GM19438 (cell line): ENCODE results near the gene CTNNBL1.

Experiments used
- ATAC-seq: cut with Tn5 transposase; IDR thresholded peaks from one replicate; pipeline ENCODE4 v1.9.1; 2021; ENCODE audit warnings: low read depth; ENCODE audit not compliant: unreplicated experiment

CTNNBL1 gene

GRCh38 chr20:37873884-37874283 lies 180.1 kb downstream of the CTNNBL1 start:
- ATAC-seq = no peak

GRCh38 chr20:37875460-37876175 lies 181.8 kb downstream of the CTNNBL1 start:
- ATAC-seq = no peak

GRCh38 chr20:37876863-37877262 lies 183.0 kb downstream of the CTNNBL1 start:
- no peak for ATAC-seq

GRCh38 chr20:37877832-37878772 lies 184.3 kb downstream of the CTNNBL1 start:
- ATAC-seq = no peak

DNA sequence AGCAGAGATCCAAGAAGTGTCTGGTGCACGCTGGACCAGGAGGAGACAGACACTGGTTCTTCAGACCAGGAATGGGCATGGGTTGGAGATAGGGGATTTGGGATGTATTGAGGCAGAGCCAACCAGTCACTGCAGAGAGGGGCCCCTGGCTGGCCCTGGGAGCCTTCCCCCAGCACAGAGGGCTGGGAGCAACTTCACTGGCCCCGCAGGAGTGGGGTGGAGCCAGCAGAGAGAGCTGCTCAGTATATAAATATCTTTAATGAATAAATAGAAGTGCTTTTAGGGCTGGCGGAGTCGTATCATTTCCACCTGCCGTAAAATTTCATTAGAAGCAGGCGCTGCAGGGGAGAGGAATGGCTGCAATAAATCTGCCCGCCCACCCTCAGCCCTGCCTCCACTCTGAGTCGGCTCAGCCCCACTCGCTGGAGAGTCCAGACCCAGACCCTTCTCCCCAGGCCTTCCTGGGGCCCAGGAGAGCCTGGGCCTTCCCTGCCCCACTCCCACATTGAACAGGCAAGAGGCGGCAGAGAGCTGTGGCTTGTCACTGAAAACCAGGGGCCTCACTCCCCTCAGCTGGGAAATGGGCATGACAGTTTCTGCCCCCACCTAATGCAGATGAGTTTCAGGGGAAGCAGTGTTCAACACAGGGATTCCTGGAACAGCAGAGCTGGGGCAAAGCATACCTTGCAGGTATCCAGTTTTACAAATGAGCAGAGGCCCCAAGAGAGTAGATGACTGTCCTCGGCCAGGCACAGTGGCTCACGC lies 185.2 kb downstream of the CTNNBL1 start:
- no peak for ATAC-seq

GRCh38 chr20:37879843-37880242 lies 186.0 kb downstream of the CTNNBL1 start:
- no peak for ATAC-seq

GRCh38 chr20:37880726-37881591 lies 187.1 kb downstream of the CTNNBL1 start:
- no peak for ATAC-seq

GRCh38 chr20:37881601-37882343 lies 187.9 kb downstream of the CTNNBL1 start:
- ATAC-seq = no peak

DNA sequence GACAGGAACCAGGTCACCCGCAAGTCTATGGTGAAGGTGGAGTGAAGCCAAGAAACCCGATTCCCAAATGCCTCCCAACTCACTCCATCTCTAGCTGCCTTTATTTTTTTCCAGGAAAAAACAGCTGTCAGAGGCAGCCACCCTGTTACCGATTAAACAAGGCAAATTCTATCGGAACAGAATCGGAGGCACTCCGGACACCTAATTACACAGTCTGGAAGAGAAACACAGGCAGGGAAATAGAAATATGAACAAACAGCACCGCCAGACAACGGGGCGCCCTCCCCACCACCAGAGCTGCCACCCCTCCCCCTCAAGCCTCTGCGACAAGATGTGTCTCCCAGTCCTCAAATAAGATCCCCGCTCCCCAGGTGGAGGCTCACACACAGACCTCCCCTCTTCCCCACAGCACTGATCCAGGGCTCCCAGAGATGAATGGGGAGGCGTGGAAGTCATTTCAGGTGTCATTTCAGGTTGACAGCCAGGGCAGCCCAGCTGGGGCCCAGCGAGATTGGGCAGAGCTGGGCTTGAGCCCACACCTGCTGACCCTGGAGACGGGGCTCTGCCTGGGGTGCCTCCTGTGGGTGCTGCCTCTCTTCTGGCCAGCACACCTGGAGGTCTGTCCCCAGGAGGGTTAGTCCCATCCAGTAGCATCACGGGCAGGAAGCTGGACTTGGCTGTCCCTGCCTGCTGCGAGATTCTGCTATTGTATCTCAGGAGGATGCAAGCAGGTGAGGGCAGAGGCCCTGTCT lies 189.3 kb downstream of the CTNNBL1 start:
- ATAC-seq = no peak

GRCh38 chr20:37885042-37885441 lies 191.2 kb downstream of the CTNNBL1 start:
- no peak for ATAC-seq

- ATAC-seq = no peak
Observed at GRCh38 chr20:37885593-37886503, 192.0 kb downstream of the CTNNBL1 start.

DNA sequence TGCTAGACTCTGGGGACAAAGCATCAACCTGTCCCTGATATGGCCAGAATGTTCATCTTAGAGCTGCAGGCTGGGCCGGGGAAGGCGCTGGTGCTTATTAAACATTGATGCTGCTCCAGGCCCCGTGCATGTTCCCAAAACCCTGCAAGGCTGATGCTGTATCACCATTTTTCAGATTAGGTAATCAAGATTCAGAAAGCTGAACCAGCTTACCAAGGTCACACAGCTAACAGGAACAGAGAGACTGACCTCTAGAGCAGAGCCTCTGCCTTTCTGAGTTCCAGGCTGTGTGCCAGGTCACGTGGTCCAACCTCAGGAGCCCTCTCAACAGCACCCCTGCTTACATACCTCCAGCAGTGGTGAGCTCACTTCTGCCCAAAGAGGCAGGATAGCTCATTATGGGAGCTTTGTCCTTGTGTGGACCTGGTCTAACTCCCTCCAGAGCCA lies 193.0 kb downstream of the CTNNBL1 start:
- ATAC-seq = no peak

- ATAC-seq = no peak
Observed at GRCh38 chr20:37888641-37889040, 194.8 kb downstream of the CTNNBL1 start.

- no peak for ATAC-seq
Observed at GRCh38 chr20:37890108-37890507, 196.3 kb downstream of the CTNNBL1 start.

DNA sequence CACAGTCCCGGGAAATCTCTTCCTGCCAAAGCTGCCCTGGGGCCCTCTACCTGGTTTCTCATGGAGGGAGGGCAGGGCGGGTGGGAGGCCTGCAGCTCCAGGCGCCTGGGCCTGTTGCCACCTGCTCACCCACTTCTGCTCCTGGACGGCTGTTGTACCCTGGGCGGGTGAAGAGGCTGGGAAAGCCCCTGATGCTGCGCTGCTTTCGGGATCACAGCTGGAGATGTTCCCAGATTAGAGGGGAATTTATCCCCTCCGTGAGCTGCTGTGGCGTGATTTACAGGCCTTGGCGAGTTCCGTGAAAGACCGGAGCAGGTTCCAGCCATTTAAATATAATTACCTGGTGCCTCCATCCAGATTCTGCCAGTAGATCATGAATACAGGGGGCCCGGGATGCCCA lies 196.8 kb downstream of the CTNNBL1 start:
- no peak for ATAC-seq

GRCh38 chr20:37892001-37892400 lies 198.2 kb downstream of the CTNNBL1 start:
- no peak for ATAC-seq

DNA sequence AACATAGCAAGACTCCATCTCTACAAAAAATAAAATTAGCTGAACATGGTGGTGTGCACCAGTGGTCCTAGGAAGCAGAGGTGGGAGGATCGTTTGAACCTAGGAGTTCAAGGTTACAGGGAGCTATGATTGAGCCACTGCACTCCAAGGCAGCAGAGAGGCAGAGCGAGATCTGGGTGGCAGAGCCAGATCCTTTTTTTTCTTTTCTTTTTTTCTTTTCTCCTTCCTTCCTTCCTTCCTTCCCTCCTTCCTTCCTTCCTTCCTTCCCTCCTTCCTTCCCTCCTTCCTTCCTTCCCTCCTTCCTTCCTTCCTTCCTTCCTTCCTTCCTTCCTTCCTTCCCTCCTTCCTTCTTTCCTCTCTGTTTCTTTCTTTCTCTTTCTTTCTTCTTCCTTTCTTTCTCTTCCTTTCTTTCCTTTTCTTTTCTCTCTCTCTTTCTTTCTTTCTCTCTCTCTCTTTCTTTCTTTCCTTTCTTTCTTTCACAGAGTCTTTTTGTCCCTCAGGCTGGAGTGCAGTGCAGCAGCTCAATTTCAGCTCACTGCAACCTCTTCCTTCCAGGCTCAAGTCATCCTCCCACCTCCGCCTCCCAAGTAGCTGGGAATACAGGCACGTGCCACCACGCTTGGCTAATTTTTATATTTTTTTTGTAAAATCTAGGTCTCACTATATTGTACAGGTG lies 199.9 kb downstream of the CTNNBL1 start:
- ATAC-seq = no peak
